ENCODE measurements around the gene PLPPR1.
"Not testable (repeated sequence)": the region's sequence is repeated elsewhere in the genome, so short reads cannot be mapped to it uniquely, and the experiment has no call there.

Gene PLPPR1

DNA sequence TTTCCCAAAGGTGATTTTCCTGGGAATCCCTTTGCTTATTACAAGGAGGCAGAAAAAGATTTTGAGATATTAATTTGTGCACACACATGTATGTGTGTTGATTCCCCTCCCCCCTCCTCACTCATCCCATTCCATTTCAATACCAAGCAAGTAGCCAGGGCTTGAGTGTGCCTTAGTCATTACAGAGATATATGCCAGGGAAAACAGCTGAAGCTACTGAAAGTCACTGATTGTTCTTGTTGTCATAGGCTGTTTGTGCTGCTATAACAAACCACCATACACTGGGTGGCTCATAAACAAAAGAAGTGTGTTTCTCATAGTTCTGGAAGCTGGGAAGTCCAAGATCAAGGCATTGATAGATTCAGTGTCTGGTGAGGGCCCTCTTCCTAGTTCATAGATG is 197.6 kb downstream of the PLPPR1 start:
- DNase-seq = no peak

DNA sequence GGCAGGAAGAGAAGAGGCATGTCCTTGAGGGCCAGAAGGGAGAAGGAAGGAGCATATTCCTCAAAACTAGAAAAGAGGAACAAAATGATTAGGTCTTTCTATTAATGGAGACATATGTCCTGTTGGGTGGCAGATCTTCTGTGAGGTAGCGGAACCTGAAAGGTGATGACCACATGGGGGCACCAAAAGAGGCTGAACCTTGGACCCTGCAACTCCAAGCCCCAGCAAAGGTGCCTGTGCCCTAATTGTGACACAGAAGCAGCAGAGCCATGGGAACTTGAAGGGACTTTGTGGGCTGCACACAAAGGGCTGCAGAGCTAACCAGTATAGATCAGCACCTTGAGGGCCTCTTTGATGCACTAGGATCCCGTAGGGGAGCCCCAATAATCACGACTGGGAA is 198.3 kb downstream of the PLPPR1 start:
- DNase-seq = no peak

DNA sequence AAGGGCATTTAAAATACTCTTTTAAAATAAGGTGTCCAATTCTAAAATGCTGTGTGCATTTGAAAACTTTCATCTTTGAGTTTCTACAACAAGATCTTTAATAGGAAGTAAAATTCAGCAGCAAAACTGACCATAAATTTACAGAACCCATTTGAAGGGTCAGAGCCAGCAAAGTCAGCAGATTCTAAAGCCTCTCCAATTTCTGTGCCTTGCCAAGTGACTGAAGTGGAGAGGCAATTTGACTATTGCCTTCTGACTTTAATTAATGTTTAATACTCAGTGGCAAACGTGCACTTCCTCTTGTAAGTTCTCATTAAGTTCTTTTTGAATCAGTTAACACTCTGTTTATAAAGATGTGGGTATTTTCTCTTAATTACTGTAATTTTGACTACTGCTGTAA is 201.1 kb downstream of the PLPPR1 start:
- no peak for DNase-seq

DNA sequence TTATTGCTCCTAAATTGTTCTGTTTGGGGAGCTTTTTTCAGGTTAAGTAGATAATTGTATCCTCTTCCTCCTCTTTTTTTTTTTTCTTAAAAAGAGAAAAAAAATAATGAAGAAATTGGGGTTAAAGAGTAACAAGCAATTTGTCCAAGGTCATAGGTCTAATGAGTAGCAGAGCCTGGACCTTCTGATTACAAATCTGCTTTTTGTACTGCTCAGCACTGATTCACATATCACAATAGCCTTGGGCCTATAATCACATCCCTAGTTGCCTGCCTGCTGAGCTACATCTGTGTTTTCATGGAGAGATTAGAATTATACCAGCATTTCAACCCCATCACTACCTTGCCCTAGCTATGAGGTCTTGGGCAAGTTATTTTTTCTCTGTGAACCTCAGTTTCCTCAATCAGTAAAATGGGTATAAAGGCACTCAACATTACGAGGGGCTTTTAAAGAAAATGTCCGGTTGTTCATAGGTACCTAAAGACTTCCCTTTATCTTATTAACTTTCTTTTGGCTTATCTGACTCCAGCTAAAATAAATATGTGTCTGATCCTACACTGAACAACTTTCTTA is 204.0 kb downstream of the PLPPR1 start:
- no peak for DNase-seq

DNA sequence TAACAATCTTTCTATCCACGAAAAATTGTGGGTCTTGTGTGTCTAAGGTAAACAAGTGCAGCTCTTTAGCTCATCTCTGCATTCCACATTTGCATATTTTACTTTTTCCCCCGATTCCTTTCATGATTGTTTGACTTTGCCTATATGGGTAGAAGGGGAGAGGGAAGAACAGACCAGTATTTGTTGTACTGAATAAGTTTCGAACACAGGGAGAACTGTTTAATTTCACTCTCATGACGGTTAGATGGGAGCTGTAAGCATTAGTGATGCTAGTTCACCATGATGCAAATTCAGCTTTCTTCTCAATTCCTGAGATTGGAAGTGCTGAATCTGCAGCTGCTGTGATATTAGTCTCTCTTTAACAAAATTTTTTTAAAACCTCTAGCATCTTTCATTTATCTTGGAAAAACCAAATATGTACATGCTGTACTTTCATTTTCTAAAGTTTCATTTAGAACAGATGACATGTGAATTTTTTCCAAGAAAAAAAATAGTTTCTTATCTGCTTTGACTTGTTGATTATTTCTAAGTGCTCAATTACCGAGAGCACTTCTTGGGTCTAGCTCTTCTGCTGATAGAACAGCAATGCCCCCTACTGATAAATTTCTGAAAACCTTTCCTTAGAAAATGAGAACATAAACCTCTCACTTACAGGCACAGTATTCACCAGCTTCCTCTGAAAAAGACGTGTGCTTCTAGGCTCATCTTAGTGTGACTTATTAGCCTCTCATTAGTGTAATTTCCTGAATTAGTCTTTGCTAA is 206.8 kb downstream of the PLPPR1 start:
- DNase-seq = no peak

DNA sequence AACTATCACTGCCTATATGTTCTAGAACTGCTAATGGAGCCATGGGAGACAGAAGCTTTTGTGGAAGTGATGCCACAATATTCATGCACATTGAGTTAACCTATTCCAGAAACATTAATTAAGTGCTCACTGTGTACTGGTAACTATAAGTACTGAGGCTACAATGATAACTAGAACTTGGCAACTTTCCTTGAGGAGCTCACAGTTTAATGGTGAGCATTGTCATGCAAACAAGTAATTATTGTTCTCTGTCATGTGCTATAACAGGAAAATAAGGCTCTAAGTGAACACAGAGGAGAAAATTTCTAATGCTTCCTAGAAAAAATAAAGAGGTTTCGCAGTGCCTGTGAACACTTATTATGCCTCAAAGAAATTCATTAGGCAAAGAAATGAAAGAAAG is 214.1 kb downstream of the PLPPR1 start:
- DNase-seq = no peak

DNA sequence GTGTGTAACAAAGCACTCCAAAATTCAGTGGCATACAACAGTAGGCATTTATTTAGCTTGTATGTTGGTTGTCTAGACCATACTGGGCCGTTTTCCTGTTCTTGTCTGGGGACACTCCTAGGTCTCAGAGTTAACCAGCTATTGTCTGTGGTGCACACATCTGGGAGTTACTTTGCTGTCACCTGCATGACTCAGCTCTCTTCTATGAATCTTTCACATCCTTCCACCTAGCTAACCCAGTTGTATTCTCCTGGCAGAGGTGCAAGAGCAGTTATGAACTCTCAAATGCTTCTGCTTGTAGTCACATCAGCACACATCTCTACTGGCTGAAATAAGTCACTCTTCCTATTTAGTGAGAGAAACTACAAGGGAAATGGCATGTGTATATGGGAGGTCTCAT is 218.2 kb downstream of the PLPPR1 start:
- no peak for DNase-seq

DNA sequence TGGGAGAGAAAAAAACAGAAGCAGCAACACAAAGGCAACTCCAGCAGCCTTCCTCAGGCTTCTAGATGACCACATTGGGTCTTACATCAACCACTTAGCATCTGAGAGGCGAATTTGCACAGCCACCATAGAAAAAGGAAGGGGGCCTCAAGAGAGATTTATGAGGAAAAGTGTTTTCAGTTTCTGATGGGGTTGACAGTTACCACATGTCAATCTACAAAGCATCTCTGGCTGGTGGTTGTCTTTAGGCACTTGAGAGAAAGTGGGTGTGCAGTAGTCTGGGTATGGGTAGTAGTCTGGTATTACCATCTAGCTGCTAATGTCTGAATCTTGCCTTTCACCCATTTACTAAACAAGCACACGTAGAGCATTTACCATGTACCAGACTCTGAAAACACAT is 218.8 kb downstream of the PLPPR1 start:
- DNase-seq = no peak

DNA sequence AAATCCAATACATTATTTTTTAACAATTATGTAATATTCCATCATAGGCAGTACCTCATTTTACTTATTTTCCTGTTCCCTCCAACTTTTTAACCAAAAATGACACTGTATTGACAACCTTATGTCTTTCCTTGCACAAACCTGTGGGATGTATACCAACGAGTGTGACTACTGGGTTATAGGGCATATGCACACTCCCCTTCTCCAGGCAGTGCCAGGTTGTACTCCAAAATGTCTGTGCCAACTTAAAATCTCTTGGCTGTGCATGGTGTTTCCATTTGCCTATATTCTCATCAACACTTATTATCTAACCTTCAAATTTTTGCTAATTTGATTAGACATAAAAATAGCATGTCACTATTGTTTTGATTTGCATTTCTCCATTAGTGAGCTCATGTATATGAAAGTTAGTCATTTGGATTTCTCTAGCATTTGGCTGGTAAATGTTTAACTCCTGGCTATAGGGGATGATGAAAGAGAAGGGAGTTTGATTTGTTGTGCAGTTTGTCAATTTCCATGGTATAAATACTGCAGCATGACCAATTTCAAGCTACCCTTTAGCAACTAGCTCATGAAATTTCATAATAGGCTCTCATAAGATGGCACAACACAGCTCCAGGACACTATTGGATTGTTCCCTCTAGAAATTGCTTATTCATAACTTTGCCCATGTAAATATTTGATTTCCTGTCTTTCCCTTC is 226.4 kb downstream of the PLPPR1 start:
- no peak for DNase-seq

DNA sequence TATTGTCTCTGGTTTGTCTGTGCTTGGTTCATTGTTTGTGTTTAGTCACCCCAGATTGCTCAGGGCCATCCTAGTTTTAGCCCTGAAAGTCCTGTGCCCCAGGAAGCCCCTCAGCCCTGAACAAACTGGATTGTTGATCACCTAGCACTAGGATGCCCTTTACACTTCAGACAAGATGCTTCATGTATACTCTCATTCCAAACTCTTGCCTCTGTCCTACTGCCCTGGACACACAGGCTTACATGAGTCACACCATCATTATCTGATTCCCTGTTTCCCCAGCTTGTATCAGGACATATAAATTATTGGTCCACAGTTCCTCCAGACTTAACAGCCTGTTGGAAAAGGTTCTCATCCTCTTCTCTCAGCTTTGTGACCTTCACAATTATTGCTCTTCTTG is 236.2 kb downstream of the PLPPR1 start:
- DNase-seq = no peak

DNA sequence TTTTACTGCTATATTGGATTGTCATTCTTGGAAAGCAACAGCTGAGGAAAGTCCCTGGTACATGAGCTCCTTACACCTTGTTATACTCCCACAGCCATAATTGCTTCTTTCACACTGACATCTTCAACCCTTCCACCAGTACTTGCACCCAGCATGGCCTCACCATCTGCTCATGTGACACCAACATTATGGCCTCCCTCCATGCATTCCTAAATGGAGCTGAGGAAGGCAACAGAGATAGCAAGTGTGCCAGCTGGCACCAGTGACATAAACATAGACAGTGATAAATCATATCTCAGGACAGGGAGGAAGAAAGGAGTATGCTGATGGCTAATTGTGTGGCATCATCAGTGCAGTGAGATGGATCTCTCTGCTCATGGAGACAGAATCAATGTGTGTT is 236.7 kb downstream of the PLPPR1 start:
- DNase-seq = no peak

DNA sequence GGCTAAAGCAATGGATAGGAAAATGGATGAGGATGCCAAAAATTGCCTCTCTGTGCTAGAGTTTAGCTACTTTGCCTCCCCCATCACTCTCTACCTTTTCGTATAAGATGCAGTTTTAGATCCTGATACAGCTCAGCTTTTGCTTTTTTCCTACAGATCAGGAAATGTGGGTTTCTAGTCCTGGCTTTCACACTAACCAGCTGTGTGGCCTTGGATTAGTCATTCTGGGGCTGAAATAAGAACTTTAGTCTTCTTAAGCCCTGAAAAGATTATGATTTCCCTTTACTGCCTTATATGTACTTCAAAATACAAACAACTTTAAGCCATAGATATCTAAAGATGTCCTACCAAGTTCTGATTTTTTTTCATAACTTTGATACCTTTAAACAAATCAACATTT is 239.9 kb downstream of the PLPPR1 start:
- DNase-seq = no peak

DNA sequence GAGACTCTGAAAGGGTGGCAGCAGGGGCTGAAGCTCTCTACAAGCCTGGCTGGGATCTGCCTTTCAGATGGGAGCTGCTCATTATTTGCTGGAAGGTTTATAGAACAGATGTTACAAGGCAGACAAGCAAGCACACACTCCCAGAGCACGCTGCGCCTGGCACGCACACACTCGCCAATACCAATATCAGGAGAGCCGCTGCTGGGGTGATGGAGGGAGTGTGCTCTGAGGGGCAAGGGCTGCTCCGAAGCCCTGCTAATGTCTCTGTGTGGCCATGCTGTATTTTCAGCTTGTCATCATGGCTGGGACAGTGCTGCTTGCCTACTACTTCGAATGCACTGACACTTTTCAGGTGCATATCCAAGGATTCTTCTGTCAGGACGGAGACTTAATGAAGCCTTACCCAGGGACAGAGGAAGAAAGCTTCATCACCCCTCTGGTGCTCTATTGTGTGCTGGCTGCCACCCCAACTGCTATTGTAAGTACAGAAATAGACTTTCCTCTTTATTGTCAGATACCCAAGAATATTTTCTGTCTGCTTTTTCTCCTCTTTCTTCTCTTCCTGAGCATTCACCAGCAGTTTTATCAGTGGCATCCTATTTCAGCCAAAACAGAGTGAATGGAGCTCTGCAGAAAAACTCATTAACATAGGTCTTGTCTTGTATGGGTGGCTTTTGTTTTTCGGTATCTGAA is 241.2 kb downstream of the PLPPR1 start:
- DNase-seq = no peak

DNA sequence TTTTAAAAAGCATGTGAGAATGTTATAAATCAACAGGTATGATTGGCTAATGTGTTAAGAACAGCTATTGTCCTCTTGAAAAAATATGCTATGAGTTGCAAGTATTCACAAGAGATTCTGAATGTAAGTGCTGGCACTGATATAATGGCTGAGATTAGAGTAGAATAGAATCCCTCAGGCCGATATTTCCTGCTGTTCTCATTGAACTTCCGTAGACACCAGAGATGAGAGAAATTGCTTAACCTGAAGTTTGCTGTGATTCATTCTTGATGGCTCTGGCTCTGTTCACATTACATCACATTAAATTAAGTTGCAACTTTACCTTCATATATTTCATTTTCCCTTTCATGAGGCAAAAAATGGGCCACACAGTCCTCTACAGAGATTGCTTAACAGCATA is 241.8 kb downstream of the PLPPR1 start:
- no peak for DNase-seq

DNA sequence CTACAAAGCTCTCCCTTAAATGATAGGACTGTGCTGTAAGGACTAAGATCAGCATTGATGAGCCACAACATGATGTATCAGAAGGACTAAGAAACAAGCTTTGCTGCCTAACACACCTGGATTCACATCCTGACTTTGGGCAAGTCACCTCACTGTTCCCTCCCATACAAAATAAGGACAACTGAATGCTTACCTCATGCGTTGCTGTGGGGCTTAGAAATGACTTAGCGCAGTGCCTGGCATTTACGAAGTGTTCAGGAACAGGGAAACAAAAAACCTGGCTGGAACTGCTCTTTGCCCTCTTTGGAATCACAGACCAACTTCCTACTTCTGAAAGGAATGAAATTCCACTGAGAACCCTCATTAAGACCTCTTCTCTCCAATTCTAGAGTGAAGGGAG is 242.6 kb downstream of the PLPPR1 start:
- no peak for DNase-seq

DNA sequence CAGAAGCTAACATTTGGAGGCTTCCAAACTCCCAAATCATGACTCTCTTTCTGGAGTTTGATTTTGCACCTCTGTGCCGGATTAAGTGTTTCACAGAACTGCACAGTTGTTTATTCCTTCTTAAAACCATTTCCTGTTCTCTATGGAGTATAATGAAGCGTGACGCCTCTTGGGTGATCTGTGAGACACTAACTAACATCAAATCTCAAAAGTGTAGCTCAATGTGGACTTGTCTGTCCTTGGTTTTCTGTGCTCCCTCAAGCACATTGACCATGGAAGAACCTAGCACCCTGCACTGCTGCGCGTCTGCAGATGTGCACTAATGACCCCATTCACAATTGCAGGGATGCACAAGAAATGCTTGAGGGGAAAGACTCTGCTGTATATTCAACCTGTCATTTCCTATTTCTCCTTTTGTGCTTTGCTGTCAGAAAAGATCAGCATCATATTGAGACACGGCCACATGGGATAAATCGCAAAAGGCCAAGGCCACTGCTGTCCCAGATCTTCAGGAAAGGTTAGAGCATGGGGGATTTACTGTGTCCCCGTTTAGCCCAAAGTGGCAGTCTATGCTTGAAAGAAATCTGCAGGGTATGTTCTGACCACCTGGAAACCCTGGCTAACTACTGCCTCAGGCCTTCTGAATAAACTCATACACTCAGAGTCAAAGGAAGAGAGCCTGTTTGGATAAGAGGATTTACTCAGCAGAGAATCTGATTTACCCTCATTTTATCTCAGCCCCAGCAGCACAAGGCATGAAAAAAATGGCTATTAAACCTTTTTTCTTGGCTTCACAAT is 246.6 kb downstream of the PLPPR1 start:
- DNase-seq = no peak

DNA sequence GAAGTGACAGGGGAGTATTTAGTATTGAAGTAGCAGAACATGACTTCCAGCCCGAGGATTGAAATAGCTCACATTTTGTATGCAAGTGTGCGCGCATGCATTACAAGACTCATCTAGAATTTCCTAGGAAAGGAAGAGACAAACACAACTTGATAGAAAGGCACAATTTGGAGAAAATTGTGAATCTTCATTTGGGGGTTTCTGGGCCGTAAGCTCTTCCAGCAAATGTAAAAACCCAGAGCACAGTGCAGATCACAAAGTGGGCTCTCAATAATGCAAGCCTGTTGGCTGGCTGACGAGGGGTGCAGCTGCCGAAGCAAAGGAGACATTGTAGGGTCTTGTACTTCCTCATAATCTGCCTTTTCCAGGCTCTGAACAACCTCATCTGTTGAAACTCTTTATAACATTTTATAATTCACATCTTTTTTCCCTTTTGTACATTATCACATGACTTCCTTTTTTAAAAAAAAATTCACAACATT is 247.3 kb downstream of the PLPPR1 start:
- no peak for DNase-seq

DNA sequence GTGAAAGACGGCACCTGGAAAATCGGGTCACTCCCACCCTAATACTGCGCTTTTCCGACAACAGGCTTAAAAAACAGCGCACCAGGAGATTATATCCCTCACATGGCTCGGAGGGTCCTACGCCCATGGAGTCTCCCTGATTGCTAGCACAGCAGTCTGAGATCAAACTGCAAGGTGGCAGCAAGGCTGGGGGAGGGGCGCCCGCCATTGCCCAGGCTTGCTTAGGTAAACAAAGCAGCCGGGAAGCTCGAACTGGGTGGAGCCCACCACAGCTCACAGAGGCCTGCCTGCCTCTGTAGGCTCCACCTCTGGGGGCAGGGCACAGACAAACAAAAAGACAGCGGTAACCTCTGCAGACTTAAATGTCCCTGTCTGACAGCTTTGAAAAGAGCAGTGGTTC is 262.5 kb downstream of the PLPPR1 start:
- DNase-seq = not testable (repeated sequence)

DNA sequence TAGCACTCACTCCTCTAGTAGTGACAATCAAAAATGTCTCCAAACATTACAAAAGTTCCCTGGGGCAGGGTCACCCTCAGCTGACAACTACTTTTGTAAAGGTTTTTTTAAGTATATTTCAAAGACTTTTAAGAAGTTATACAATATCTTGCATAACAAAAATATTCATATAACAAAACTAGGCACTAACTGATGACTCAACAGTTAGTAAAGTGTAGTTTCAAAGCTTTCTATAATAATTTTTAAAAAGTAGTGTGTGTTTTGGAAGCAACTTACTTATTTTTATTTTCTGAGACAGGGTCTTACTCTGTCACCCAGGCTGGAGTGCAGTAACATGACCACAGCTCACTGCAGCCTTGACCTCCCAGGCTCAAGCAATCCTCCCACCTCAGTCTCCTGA is 271.4 kb downstream of the PLPPR1 start:
- no peak for DNase-seq

DNA sequence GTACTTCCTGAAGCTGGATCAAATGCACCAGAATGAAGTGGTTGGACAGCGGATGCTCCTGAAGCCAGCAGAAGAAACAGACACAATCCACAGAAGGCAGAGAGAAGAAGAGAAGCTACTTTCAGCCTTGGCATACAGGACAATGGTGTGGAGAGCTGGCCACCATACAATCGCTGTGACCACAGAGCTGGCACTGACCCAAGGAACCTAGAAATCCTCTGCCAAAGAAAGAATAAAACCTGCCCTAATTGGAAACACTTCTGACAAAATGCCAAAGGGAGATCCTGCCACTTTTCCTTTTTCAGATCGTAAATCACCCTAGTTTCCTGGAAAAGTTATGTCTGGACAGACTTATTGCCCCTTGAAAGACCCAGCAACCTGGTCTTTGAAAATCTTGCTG is 278.5 kb downstream of the PLPPR1 start:
- DNase-seq = no peak

DNA sequence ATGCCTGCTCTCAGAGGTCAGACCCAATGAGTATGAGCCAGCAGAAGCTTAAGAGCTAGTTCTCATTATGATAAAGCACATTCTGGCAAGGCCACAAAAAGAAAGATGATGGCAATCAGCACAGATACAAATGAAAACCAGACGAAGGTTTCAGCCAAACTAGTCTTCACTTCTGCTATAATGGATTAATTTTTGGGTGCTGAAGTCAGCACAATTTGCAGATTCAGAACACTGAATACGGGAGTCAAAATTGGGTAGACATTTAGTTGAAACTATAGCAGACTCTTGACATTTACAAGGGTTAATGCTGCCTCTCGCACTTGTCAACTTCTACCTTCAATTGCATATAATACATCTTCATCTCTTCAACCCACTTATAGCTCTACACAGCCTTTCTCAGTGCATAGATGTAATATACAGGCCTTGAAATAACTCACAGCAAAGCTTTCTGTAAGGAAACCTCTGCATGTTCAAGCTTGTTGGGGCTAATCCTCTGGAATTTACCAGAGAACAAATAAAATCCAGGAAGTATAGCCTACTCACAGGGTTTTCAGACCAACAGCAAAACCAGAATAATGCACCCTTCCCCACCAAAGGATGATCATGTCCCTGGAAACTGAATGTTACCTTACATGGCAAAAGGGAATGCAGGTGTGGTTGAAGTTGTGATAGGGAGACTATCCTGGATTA is 279.1 kb downstream of the PLPPR1 start:
- no peak for DNase-seq

DNA sequence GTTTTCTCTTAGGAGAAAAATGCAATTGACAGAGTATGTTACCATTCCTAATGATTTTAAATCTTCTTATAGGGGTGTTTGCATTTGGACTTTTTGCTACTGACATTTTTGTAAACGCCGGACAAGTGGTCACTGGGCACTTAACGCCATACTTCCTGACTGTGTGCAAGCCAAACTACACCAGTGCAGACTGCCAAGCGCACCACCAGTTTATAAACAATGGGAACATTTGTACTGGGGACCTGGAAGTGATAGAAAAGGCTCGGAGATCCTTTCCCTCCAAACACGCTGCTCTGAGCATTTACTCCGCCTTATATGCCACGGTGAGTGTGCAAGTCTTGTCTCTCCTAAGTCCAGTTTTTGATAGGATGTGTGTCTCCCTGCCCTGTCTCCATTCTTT is 280.6 kb downstream of the PLPPR1 start:
- no peak for DNase-seq
